WTC11 (cell line): ENCODE data around the gene UBR4. TPM values are rescaled to one million over a fixed set of nuclear protein-coding genes. Genes with fewer than 3 reads are reported as not detected.
A peak's percentile ranks its signal among the peaks of the same experiment; 100 is the strongest.

ENCODE experiments used
- ATAC-seq: fragments of 200-7000 bp; cut with Tn5 transposase; 2 replicates; pipeline ENCODE4 v1.10.0; 2021; ENCODE audit warnings: mild to moderate bottlenecking, moderate library complexity
- CTCF ChIA-PET: fragments of 300-600 bp; sonication (Branson Sonifier 250); formaldehyde crosslinking; loops from one replicate; lab custom pipeline; 2021; ENCODE audit warnings: antibody characterized with exemption; lab: Charles Lee
- POLR2A ChIA-PET: fragments of 350-600 bp; sonication (Branson Sonifier 250); formaldehyde crosslinking; loops from one replicate; lab custom pipeline; 2021; ENCODE audit warnings: antibody characterized with exemption; lab: Charles Lee
- DNase-seq: peaks from one replicate; pipeline ENCODE4 v3.0.0; 2021; ENCODE audit warnings: low spot score
- H3K27ac Mint-ChIP-seq: 2 replicates; pipeline ENCODE4 v1.8.0; 2021; ENCODE audit warnings: mixed read lengths
- H3K27me3 Mint-ChIP-seq: 2 replicates; pipeline ENCODE4 v1.8.0; 2021; ENCODE audit warnings: low read depth, mild to moderate bottlenecking, moderate library complexity, mixed read lengths
- H3K36me3 Mint-ChIP-seq: 2 replicates; pipeline ENCODE4 v1.8.0; 2021; ENCODE audit warnings: mixed read lengths
- H3K4me1 Mint-ChIP-seq: 2 replicates; pipeline ENCODE4 v1.8.0; 2022; ENCODE audit warnings: mixed read lengths
- H3K4me3 Mint-ChIP-seq: 2 replicates; pipeline ENCODE4 v1.8.0; 2021; ENCODE audit warnings: mild to moderate bottlenecking, moderate library complexity, mixed read lengths
- H3K9me3 Mint-ChIP-seq: 2 replicates; pipeline ENCODE4 v1.8.0; 2021; ENCODE audit warnings: mixed read lengths
- CREB1 ChIP-seq: sonication (generic); formaldehyde crosslinking; IDR thresholded peaks from 2 replicates; pipeline ENCODE4 v1.8.0; 2023; ENCODE audit warnings: mild to moderate bottlenecking, missing genetic modification reagents
- FOXK1 ChIP-seq: sonication (generic); formaldehyde crosslinking; IDR thresholded peaks from 2 replicates; pipeline ENCODE4 v1.8.0; 2022; ENCODE audit warnings: mild to moderate bottlenecking, moderate library complexity, missing genetic modification reagents
- GABPB1 ChIP-seq: sonication (generic); formaldehyde crosslinking; IDR thresholded peaks from 2 replicates; pipeline ENCODE4 v1.8.1; 2023; ENCODE audit warnings: mild to moderate bottlenecking, missing genetic modification reagents
- HMGA2 ChIP-seq: fragments of 250-450 bp; sonication (Bioruptor Pico); IDR thresholded peaks from 2 replicates; pipeline ENCODE4 v1.4.0; 2021; ENCODE audit warnings: mild to moderate bottlenecking, moderate library complexity
- RELA ChIP-seq: sonication (generic); formaldehyde crosslinking; IDR thresholded peaks from 2 replicates; pipeline ENCODE4 v1.8.1; 2022; ENCODE audit warnings: missing genetic modification reagents, mild to moderate bottlenecking, borderline replicate concordance
- TEAD4 ChIP-seq: sonication (generic); formaldehyde crosslinking; IDR thresholded peaks from 2 replicates; pipeline ENCODE4 v1.8.0; 2022; ENCODE audit warnings: mild to moderate bottlenecking, missing genetic modification reagents
- ZNF416 ChIP-seq: fragments of 250-450 bp; sonication (Bioruptor Pico); IDR thresholded peaks from 2 replicates; pipeline ENCODE4 v1.9.0; 2021; ENCODE audit warnings: mild to moderate bottlenecking, inconsistent platforms
- total RNA-seq: library from RNA; stranded (reverse); gene quantifications from 3 replicates; pipeline ENCODE4 v1.2.3, GENCODE V29; 2021
- TF ChIP-seq, protein P1 (sequence below): sonication (generic); formaldehyde crosslinking; IDR thresholded peaks from 2 replicates; pipeline ENCODE4 v1.8.1; 2023; ENCODE audit warnings: mild to moderate bottlenecking, moderate library complexity, missing genetic modification reagents
- TF ChIP-seq, protein P2 (sequence below): sonication (generic); formaldehyde crosslinking; IDR thresholded peaks from 2 replicates; pipeline ENCODE4 v1.8.1; 2023; ENCODE audit warnings: mild to moderate bottlenecking, missing genetic modification reagents, borderline replicate concordance
- TF ChIP-seq, protein P3 (sequence below): fragments of 250-450 bp; sonication (Bioruptor Pico); IDR thresholded peaks from 2 replicates; pipeline ENCODE4 v1.9.0; 2021; ENCODE audit warnings: mild to moderate bottlenecking
- TF ChIP-seq, protein P4 (sequence below): sonication (generic); formaldehyde crosslinking; IDR thresholded peaks from 2 replicates; pipeline ENCODE4 v1.8.1; 2023; ENCODE audit warnings: mild to moderate bottlenecking, missing genetic modification reagents
- TF ChIP-seq, protein P5 (sequence below): sonication (generic); formaldehyde crosslinking; IDR thresholded peaks from 2 replicates; pipeline ENCODE4 v1.8.0; 2022; ENCODE audit warnings: mild to moderate bottlenecking, missing genetic modification reagents
- TF ChIP-seq, protein P6 (sequence below): sonication (generic); formaldehyde crosslinking; IDR thresholded peaks from 2 replicates; pipeline ENCODE4 v1.8.0; 2022; ENCODE audit warnings: mild to moderate bottlenecking, missing genetic modification reagents
- TF ChIP-seq, protein P7 (sequence below): sonication (generic); formaldehyde crosslinking; conservative IDR thresholded peaks from 2 replicates; pipeline ENCODE4 v1.8.1; 2023; ENCODE audit warnings: mild to moderate bottlenecking, low read depth, missing genetic modification reagents, moderate library complexity
- TF ChIP-seq, protein P8 (sequence below): sonication (generic); formaldehyde crosslinking; IDR thresholded peaks from 2 replicates; pipeline ENCODE4 v1.8.0; 2023; ENCODE audit warnings: missing genetic modification reagents

Gene UBR4
- total RNA-seq, 1 experiment from 2014 or later = 179 TPM

DNA sequence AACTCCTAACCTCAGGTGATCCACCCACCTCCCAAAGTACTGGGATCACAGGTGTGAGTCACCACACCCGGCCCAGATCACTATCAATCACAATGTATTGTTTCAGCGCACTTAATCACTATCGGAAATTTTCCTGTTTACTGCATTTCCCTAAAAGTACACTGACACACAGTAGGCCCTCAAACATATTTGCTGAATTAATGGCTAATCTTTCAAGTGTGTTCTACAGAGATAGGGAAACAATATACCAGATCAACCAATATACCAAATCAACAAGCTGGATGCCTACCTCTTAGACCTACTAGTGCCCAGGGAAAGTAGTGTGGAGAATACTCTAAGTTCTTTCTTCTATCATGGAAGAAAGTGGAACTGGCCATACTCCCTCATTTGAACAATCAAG lies 17.1 kb downstream of the UBR4 start:
- ChIA-PET POLR2A (no interaction called here), CTCF (interaction anchor here (0.6 kb wide), 1 partner anchor 23 kb away, joined by 5 read pairs; no protein-coding TSS in a partner anchor)
- H3K4me1 Mint-ChIP-seq = peaks cover 13% of the 10 kb centered on the region
- no peak for DNase-seq
- no peaks in the 10 kb centered on the region for H3K27me3 Mint-ChIP-seq
- H3K9me3 Mint-ChIP-seq = no peaks in the 10 kb centered on the region
- no peak overlapping the region for H3K4me3 Mint-ChIP-seq
- H3K27ac Mint-ChIP-seq = no peak overlapping the region
- no peak for ATAC-seq
- peaks cover 78% of the 10 kb centered on the region for H3K36me3 Mint-ChIP-seq
- TF ChIP-seq, protein P1, sequence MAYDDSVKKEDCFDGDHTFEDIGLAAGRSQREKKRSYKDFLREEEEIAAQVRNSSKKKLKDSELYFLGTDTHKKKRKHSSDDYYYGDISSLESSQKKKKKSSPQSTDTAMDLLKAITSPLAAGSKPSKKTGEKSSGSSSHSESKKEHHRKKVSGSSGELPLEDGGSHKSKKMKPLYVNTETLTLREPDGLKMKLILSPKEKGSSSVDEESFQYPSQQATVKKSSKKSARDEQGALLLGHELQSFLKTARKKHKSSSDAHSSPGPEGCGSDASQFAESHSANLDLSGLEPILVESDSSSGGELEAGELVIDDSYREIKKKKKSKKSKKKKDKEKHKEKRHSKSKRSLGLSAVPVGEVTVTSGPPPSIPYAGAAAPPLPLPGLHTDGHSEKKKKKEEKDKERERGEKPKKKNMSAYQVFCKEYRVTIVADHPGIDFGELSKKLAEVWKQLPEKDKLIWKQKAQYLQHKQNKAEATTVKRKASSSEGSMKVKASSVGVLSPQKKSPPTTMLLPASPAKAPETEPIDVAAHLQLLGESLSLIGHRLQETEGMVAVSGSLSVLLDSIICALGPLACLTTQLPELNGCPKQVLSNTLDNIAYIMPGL (CRISPR knock-in tag) = no peak
- TF ChIP-seq, protein P2, sequence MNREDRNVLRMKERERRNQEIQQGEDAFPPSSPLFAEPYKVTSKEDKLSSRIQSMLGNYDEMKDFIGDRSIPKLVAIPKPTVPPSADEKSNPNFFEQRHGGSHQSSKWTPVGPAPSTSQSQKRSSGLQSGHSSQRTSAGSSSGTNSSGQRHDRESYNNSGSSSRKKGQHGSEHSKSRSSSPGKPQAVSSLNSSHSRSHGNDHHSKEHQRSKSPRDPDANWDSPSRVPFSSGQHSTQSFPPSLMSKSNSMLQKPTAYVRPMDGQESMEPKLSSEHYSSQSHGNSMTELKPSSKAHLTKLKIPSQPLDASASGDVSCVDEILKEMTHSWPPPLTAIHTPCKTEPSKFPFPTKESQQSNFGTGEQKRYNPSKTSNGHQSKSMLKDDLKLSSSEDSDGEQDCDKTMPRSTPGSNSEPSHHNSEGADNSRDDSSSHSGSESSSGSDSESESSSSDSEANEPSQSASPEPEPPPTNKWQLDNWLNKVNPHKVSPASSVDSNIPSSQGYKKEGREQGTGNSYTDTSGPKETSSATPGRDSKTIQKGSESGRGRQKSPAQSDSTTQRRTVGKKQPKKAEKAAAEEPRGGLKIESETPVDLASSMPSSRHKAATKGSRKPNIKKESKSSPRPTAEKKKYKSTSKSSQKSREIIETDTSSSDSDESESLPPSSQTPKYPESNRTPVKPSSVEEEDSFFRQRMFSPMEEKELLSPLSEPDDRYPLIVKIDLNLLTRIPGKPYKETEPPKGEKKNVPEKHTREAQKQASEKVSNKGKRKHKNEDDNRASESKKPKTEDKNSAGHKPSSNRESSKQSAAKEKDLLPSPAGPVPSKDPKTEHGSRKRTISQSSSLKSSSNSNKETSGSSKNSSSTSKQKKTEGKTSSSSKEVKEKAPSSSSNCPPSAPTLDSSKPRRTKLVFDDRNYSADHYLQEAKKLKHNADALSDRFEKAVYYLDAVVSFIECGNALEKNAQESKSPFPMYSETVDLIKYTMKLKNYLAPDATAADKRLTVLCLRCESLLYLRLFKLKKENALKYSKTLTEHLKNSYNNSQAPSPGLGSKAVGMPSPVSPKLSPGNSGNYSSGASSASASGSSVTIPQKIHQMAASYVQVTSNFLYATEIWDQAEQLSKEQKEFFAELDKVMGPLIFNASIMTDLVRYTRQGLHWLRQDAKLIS = no peak
- TF ChIP-seq, protein P3, sequence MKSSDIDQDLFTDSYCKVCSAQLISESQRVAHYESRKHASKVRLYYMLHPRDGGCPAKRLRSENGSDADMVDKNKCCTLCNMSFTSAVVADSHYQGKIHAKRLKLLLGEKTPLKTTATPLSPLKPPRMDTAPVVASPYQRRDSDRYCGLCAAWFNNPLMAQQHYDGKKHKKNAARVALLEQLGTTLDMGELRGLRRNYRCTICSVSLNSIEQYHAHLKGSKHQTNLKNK (CRISPR knock-in tag) = no peak
- TF ChIP-seq RELA (CRISPR knock-in tag) (no peak), FOXK1 (CRISPR knock-in tag) (no peak), TEAD4 (CRISPR knock-in tag) (no peak), ZNF416 (CRISPR knock-in tag) (no peak)
- TF ChIP-seq, protein P4, sequence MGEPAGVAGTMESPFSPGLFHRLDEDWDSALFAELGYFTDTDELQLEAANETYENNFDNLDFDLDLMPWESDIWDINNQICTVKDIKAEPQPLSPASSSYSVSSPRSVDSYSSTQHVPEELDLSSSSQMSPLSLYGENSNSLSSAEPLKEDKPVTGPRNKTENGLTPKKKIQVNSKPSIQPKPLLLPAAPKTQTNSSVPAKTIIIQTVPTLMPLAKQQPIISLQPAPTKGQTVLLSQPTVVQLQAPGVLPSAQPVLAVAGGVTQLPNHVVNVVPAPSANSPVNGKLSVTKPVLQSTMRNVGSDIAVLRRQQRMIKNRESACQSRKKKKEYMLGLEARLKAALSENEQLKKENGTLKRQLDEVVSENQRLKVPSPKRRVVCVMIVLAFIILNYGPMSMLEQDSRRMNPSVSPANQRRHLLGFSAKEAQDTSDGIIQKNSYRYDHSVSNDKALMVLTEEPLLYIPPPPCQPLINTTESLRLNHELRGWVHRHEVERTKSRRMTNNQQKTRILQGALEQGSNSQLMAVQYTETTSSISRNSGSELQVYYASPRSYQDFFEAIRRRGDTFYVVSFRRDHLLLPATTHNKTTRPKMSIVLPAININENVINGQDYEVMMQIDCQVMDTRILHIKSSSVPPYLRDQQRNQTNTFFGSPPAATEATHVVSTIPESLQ (CRISPR knock-in tag) = no peak
- TF ChIP-seq, protein P5, sequence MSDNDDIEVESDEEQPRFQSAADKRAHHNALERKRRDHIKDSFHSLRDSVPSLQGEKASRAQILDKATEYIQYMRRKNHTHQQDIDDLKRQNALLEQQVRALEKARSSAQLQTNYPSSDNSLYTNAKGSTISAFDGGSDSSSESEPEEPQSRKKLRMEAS (CRISPR knock-in tag) = no peak

DNA sequence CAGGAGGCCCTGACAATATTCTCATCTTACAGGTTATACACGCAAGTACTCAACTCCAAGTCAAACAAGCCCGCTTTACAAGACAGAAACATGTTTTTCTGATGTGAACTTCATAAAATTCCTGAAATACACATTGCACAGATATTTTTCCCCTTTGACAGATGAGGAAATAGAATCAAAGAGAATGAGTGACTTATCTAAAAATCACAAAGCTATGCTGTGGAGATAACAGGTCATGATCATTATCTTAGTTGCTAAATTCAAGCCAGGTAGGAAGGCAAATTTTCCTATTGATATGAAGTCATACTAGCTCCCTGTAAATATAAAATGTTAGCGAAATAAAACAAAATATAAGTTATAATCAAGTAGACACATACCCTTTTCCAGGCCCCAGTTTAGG lies 18.3 kb downstream of the UBR4 start:
- Mint-ChIP-seq H3K27ac (peak overlapping the region; percentile 24; the same call in 1 of the 2 replicates), H3K4me1 (peaks cover 13% of the 10 kb centered on the region)
- TF ChIP-seq HMGA2 (CRISPR knock-in tag) (no peak), GABPB1 (CRISPR knock-in tag) (no peak), ZNF416 (CRISPR knock-in tag) (no peak), TEAD4 (CRISPR knock-in tag) (no peak), CREB1 (no peak)
- TF ChIP-seq, protein P6, sequence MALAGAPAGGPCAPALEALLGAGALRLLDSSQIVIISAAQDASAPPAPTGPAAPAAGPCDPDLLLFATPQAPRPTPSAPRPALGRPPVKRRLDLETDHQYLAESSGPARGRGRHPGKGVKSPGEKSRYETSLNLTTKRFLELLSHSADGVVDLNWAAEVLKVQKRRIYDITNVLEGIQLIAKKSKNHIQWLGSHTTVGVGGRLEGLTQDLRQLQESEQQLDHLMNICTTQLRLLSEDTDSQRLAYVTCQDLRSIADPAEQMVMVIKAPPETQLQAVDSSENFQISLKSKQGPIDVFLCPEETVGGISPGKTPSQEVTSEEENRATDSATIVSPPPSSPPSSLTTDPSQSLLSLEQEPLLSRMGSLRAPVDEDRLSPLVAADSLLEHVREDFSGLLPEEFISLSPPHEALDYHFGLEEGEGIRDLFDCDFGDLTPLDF (CRISPR knock-in tag) = no peak
- TF ChIP-seq, protein P7, sequence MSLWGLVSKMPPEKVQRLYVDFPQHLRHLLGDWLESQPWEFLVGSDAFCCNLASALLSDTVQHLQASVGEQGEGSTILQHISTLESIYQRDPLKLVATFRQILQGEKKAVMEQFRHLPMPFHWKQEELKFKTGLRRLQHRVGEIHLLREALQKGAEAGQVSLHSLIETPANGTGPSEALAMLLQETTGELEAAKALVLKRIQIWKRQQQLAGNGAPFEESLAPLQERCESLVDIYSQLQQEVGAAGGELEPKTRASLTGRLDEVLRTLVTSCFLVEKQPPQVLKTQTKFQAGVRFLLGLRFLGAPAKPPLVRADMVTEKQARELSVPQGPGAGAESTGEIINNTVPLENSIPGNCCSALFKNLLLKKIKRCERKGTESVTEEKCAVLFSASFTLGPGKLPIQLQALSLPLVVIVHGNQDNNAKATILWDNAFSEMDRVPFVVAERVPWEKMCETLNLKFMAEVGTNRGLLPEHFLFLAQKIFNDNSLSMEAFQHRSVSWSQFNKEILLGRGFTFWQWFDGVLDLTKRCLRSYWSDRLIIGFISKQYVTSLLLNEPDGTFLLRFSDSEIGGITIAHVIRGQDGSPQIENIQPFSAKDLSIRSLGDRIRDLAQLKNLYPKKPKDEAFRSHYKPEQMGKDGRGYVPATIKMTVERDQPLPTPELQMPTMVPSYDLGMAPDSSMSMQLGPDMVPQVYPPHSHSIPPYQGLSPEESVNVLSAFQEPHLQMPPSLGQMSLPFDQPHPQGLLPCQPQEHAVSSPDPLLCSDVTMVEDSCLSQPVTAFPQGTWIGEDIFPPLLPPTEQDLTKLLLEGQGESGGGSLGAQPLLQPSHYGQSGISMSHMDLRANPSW (CRISPR knock-in tag) = no peak
- TF ChIP-seq, protein P8, sequence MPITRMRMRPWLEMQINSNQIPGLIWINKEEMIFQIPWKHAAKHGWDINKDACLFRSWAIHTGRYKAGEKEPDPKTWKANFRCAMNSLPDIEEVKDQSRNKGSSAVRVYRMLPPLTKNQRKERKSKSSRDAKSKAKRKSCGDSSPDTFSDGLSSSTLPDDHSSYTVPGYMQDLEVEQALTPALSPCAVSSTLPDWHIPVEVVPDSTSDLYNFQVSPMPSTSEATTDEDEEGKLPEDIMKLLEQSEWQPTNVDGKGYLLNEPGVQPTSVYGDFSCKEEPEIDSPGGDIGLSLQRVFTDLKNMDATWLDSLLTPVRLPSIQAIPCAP = no peak
- TF ChIP-seq, all 79 proteins: peak for 0
- Mint-ChIP-seq H3K36me3 (peaks cover 74% of the 10 kb centered on the region), H3K4me3 (no peak overlapping the region), H3K9me3 (no peaks in the 10 kb centered on the region), H3K27me3 (no peaks in the 10 kb centered on the region)
- ATAC-seq (no peak), DNase-seq (no peak)
- ChIA-PET CTCF (no interaction called here), POLR2A (no interaction called here)
